GM12878 (cell line): ENCODE results near the gene PXMP4.

Experiments
- BCLAF1 ChIP-seq: fragments of 450-650 bp; IDR thresholded peaks from 2 replicates; pipeline ENCODE4 v1.6.1; 2017; ENCODE audit warnings: antibody characterized with exemption, mild to moderate bottlenecking, moderate library complexity
- EP300 ChIP-seq, 2 experiments: fragments of 150-350 bp in 1 of 2; IDR thresholded peaks; 2 replicates each; pipeline ENCODE4 v1.6.1; 2011 to 2012; ENCODE audit warnings: low read depth in 2 of 2, low read length in 2 of 2, borderline replicate concordance in 1 of 2, improper control_type of control experiment in 1 of 2, inconsistent platforms in 1 of 2; ENCODE audit not compliant: control insufficient read depth in 1 of 2
- ESRRA ChIP-seq: IDR thresholded peaks from 2 replicates; pipeline ENCODE4 v1.6.1; 2012; ENCODE audit warnings: mild to moderate bottlenecking, low read length, improper control_type of control experiment
- NR2C1 ChIP-seq: fragments of 450-650 bp; IDR thresholded peaks from 2 replicates; pipeline ENCODE4 v1.6.1; 2017; ENCODE audit warnings: antibody characterized with exemption, mild to moderate bottlenecking, moderate library complexity
- NR2F1 ChIP-seq: fragments of 450-650 bp; conservative IDR thresholded peaks from 2 replicates; pipeline ENCODE4 v1.6.1; 2017; ENCODE audit warnings: mild to moderate bottlenecking
- NRF1 ChIP-seq: conservative IDR thresholded peaks from 2 replicates; pipeline ENCODE4 v1.6.1; 2011; ENCODE audit warnings: mild to moderate bottlenecking, low read depth, low read length, improper control_type of control experiment
- POLR2A ChIP-seq: IDR thresholded peaks from 2 replicates; pipeline ENCODE4 v1.6.1; 2011; ENCODE audit warnings: low read depth, mild to moderate bottlenecking, low read length
- RELA ChIP-seq: fragments of 450-650 bp; IDR thresholded peaks from 2 replicates; pipeline ENCODE4 v1.8.0; 2014; ENCODE audit warnings: borderline replicate concordance; ENCODE audit not compliant: partially characterized antibody
- RFX5 ChIP-seq: IDR thresholded peaks from 2 replicates; pipeline ENCODE4 v1.6.1; 2011; ENCODE audit warnings: low read depth, low read length, improper control_type of control experiment
- SIX5 ChIP-seq: IDR thresholded peaks from 2 replicates; pipeline ENCODE4 v1.6.1; 2011; ENCODE audit warnings: mild to moderate bottlenecking, low read depth, low read length, moderate library complexity; ENCODE audit not compliant: severe bottlenecking
- ZBED1 ChIP-seq: IDR thresholded peaks from 2 replicates; pipeline ENCODE4 v1.6.1; 2016; ENCODE audit warnings: borderline replicate concordance
- TF ChIP-seq, protein P1 (sequence below), 3 experiments: IDR thresholded peaks in 2 of 3; conservative IDR thresholded peaks in 1 of 3; 2 replicates each; pipeline ENCODE4 v1.5.1; 2011; ENCODE audit warnings: low read depth in 3 of 3, low read length in 3 of 3, mild to moderate bottlenecking in 3 of 3, control low read depth in 2 of 3, moderate library complexity in 2 of 3, inconsistent platforms in 1 of 3, mixed read lengths in 1 of 3; ENCODE audit not compliant: control insufficient read depth in 2 of 3, insufficient read depth in 1 of 3; ENCODE audit errors: extremely low read depth in 1 of 3
- TF ChIP-seq, protein P2 (sequence below): IDR thresholded peaks from 2 replicates; pipeline ENCODE4 v1.6.1; 2011; ENCODE audit warnings: low read depth, mild to moderate bottlenecking, low read length, moderate library complexity, borderline replicate concordance; ENCODE audit errors: extremely low read depth
- TF ChIP-seq, protein P3 (sequence below): fragments of 450-650 bp; IDR thresholded peaks from 2 replicates; pipeline ENCODE4 v1.6.1; 2017; ENCODE audit warnings: mild to moderate bottlenecking

DNA sequence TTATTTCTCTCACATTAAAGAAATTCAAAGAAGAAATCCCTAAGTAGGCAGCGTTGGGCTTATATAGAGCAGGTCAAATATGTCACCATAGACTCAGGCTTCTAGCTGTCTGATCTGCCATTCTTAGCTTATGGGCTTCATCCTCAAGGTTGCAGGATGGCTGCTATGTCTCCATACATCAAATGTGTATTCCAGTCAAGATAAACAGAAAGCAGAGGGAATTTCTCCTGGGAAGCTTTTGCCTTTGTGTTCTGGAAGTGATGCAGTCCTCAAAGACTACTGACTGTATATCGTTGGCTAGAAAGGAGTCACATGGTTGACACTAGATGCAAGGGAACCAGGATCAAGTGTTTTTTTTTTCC lies 47.6 kb upstream of the PXMP4 start:
- TF ChIP-seq EP300 (IDR thresholded peaks at IDR 0.05; ENCODE audit: borderline replicate concordance in 1 of 2, control insufficient read depth in 1 of 2, low read depth in 2 of 2, low read length in 2 of 2), result no peak
- TF ChIP-seq RELA, result no peak
- no peak for TF ChIP-seq POLR2A
- TF ChIP-seq ESRRA, result no peak
- TF ChIP-seq NRF1, result no peak
- TF ChIP-seq ZBED1, result no peak
- TF ChIP-seq, protein P1, sequence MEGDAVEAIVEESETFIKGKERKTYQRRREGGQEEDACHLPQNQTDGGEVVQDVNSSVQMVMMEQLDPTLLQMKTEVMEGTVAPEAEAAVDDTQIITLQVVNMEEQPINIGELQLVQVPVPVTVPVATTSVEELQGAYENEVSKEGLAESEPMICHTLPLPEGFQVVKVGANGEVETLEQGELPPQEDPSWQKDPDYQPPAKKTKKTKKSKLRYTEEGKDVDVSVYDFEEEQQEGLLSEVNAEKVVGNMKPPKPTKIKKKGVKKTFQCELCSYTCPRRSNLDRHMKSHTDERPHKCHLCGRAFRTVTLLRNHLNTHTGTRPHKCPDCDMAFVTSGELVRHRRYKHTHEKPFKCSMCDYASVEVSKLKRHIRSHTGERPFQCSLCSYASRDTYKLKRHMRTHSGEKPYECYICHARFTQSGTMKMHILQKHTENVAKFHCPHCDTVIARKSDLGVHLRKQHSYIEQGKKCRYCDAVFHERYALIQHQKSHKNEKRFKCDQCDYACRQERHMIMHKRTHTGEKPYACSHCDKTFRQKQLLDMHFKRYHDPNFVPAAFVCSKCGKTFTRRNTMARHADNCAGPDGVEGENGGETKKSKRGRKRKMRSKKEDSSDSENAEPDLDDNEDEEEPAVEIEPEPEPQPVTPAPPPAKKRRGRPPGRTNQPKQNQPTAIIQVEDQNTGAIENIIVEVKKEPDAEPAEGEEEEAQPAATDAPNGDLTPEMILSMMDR (IDR thresholded peaks at IDR 0.05 in 2 of 3, conservative IDR thresholded peaks at IDR 0.05 in 1 of 3; ENCODE audit: control insufficient read depth in 2 of 3, extremely low read depth in 1 of 3, insufficient read depth in 1 of 3, low read depth in 3 of 3, low read length in 3 of 3), result no peak
- TF ChIP-seq, protein P2, sequence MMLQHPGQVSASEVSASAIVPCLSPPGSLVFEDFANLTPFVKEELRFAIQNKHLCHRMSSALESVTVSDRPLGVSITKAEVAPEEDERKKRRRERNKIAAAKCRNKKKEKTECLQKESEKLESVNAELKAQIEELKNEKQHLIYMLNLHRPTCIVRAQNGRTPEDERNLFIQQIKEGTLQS, result no peak
- no peak for TF ChIP-seq NR2F1
- no peak for TF ChIP-seq SIX5
- TF ChIP-seq BCLAF1, result no peak
- TF ChIP-seq, protein P3, sequence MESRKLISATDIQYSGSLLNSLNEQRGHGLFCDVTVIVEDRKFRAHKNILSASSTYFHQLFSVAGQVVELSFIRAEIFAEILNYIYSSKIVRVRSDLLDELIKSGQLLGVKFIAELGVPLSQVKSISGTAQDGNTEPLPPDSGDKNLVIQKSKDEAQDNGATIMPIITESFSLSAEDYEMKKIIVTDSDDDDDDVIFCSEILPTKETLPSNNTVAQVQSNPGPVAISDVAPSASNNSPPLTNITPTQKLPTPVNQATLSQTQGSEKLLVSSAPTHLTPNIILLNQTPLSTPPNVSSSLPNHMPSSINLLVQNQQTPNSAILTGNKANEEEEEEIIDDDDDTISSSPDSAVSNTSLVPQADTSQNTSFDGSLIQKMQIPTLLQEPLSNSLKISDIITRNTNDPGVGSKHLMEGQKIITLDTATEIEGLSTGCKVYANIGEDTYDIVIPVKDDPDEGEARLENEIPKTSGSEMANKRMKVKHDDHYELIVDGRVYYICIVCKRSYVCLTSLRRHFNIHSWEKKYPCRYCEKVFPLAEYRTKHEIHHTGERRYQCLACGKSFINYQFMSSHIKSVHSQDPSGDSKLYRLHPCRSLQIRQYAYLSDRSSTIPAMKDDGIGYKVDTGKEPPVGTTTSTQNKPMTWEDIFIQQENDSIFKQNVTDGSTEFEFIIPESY, result no peak
- no peak for TF ChIP-seq NR2C1
- TF ChIP-seq RFX5, result no peak
